ENCODE measurements around the gene ZNRF1. TPM values are rescaled to one million over a fixed set of nuclear protein-coding genes. Genes with fewer than 3 reads are reported as not detected.

The ZNRF1 gene
- total RNA-seq, 4 donors from 2014 or later: 13.0 to 16.7 (median 15.8) TPM

GRCh38 chr16:74954763-74955162 is 44.1 kb upstream of the ZNRF1 start:
- Histone ChIP-seq H3K4me1 (no peaks in the 10 kb centered on the region), H3K27me3 (no peaks in the 10 kb centered on the region), H3K9me3 (no peaks in the 10 kb centered on the region), H3K36me3 (peaks cover 64% of the 10 kb centered on the region), H3K27ac (no peak overlapping the region), H3K4me3 (no peak overlapping the region)
- DNase-seq (ENCODE audit: low spot score in 2 of 2): no peak
- TF ChIP-seq EP300 (IDR thresholded peaks at IDR 0.05) (no peak), POLR2A (IDR thresholded peaks at IDR 0.05) (no peak), POLR2AphosphoS5 (IDR thresholded peaks at IDR 0.05) (no peak), CTCF (IDR thresholded peaks at IDR 0.05) (no peak)
- WGBS: 85% methylated on average over 4 of the region's 4 CpGs

DNA sequence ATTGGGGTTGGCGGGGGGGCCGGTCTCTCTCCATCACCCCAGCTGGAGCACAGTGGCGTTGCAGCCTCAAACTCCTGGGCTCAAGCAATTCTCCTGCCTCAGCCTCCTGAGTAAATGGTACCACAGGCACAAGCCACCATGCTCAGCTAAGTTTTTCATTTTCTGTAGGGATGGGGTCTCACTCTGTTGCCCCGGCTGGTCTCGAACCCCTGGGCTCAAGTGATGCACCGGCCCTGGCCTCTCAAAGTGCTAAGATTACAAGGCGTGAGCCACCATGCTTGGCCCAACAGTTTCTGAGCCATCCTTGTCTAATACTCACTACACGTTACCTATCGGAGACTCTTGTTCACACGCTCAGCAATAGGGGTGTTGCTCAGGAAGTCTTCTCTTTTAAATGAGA is 25.5 kb upstream of the ZNRF1 start:
- Histone ChIP-seq H3K36me3 (peaks cover 11% of the 10 kb centered on the region), H3K9me3 (no peaks in the 10 kb centered on the region), H3K27ac (no peak overlapping the region), H3K4me1 (no peaks in the 10 kb centered on the region), H3K4me3 (no peak overlapping the region), H3K27me3 (no peaks in the 10 kb centered on the region)
- TF ChIP-seq POLR2A (IDR thresholded peaks at IDR 0.05) (no peak), POLR2AphosphoS5 (IDR thresholded peaks at IDR 0.05) (no peak), EP300 (IDR thresholded peaks at IDR 0.05) (no peak), CTCF (IDR thresholded peaks at IDR 0.05) (no peak)
- WGBS: 96% methylated on average over 10 of the region's 10 CpGs
- DNase-seq (ENCODE audit: low spot score in 2 of 2): no peak

GRCh38 chr16:74975591-74975990 is 23.2 kb upstream of the ZNRF1 start:
- TF ChIP-seq EP300 (IDR thresholded peaks at IDR 0.05) (no peak), CTCF (IDR thresholded peaks at IDR 0.05) (no peak), POLR2A (IDR thresholded peaks at IDR 0.05) (no peak), POLR2AphosphoS5 (IDR thresholded peaks at IDR 0.05) (no peak)
- no peak overlapping the region for H3K4me3 ChIP-seq
- no peak for DNase-seq (ENCODE audit: low spot score in 2 of 2)
- peaks cover 11% of the 10 kb centered on the region for H3K36me3 ChIP-seq
- no peak overlapping the region for H3K27ac ChIP-seq
- no peaks in the 10 kb centered on the region for H3K27me3 ChIP-seq
- no peaks in the 10 kb centered on the region for H3K4me1 ChIP-seq
- 80% methylated on average over 5 of the region's 5 CpGs for WGBS
- no peaks in the 10 kb centered on the region for H3K9me3 ChIP-seq

DNA sequence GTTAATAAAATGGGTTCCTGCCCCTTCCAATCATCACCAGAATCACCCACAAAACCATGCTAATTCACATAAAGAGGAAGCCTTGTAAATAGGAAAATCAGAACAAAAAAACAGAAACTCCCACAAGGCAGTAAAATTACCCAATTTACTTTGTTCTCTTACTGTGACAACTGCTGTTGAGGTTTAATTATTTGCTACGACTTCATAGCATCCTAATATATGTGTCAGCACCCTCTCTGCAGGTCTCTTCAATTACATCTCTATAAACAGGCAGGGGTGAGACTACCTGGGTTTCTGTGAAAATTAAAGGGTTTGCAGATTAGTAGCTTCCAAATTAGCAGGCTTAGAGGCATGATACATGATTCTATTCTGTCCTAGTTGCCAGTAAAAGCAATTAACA is 16.6 kb upstream of the ZNRF1 start:
- no peak overlapping the region for H3K27ac ChIP-seq
- WGBS: 50% methylated on average over 1 of the region's 1 CpG
- H3K4me1 ChIP-seq: peaks cover 25% of the 10 kb centered on the region
- TF ChIP-seq CTCF (IDR thresholded peaks at IDR 0.05) (no peak), POLR2AphosphoS5 (IDR thresholded peaks at IDR 0.05) (no peak), EP300 (IDR thresholded peaks at IDR 0.05) (no peak), POLR2A (IDR thresholded peaks at IDR 0.05) (no peak)
- no peaks in the 10 kb centered on the region for H3K9me3 ChIP-seq
- no peak for DNase-seq (ENCODE audit: low spot score in 2 of 2)
- no peaks in the 10 kb centered on the region for H3K27me3 ChIP-seq
- peaks cover 5% of the 10 kb centered on the region for H3K36me3 ChIP-seq
- H3K4me3 ChIP-seq: no peak overlapping the region

GRCh38 chr16:74984194-74984528 is 14.7 kb upstream of the ZNRF1 start:
- Histone ChIP-seq H3K9me3 (no peaks in the 10 kb centered on the region), H3K27ac (peak overlapping the region; percentile 85), H3K4me1 (peaks cover 25% of the 10 kb centered on the region), H3K4me3 (peak overlapping the region; percentile 100), H3K27me3 (no peaks in the 10 kb centered on the region), H3K36me3 (no peaks in the 10 kb centered on the region)
- TF ChIP-seq EP300 (IDR thresholded peaks at IDR 0.05) (no peak), POLR2A (IDR thresholded peaks at IDR 0.05) (no peak), CTCF (IDR thresholded peaks at IDR 0.05) (no peak), POLR2AphosphoS5 (IDR thresholded peaks at IDR 0.05) (no peak)
- no peak for DNase-seq (ENCODE audit: low spot score in 2 of 2)
- WGBS: 24% methylated on average over 13 of the region's 13 CpGs

All from suprapubic skin (tissue), 4 donors.